Lung (tissue), 12 donors: ENCODE results near the gene PTGIS. TPM values are rescaled to one million over a fixed set of nuclear protein-coding genes. Genes with fewer than 3 reads are reported as not detected.

Experiments used
- ATAC-seq: fragments of 200-7000 bp; cut with Tn5 transposase; one replicate; pipeline ENCODE4 v1.9.1; 2020; ENCODE audit warnings: moderate number of reproducible peaks; ENCODE audit not compliant: insufficient read depth, low FRiP score
- DNase-seq, 3 donors: peaks; one replicate each; pipeline ENCODE4 v3.0.0-alpha.2; 2013 to 2017
- H3K27ac ChIP-seq, 2 donors: one replicate each; pipeline ENCODE4 v1.5.1; 2013; ENCODE audit warnings: mild to moderate bottlenecking in 2 of 2, moderate library complexity in 2 of 2, control low read depth in 1 of 2, inconsistent platforms in 1 of 2, low read depth in 1 of 2, low read length in 1 of 2
- H3K27me3 ChIP-seq, 3 donors: one replicate each; pipeline ENCODE4 v1.5.1; 2013; ENCODE audit warnings: low read length in 2 of 3; ENCODE audit not compliant: control insufficient read depth in 3 of 3, insufficient read depth in 3 of 3
- H3K36me3 ChIP-seq, 4 donors: one replicate each; pipeline ENCODE4 v1.5.1; 2013; ENCODE audit warnings: low read length in 4 of 4, mild to moderate bottlenecking in 1 of 4, moderate library complexity in 1 of 4; ENCODE audit not compliant: control insufficient read depth in 4 of 4, insufficient read depth in 4 of 4
- H3K4me1 ChIP-seq, 5 donors: one replicate each; pipeline ENCODE4 v1.5.1; 2013; ENCODE audit warnings: low read length in 5 of 5, mild to moderate bottlenecking in 2 of 5, moderate library complexity in 1 of 5; ENCODE audit not compliant: control insufficient read depth in 5 of 5, insufficient read depth in 5 of 5
- H3K4me3 ChIP-seq: one replicate; pipeline ENCODE4 v1.5.1; 2013; ENCODE audit warnings: mild to moderate bottlenecking, control low read depth, moderate library complexity
- H3K9ac ChIP-seq, 2 donors: one replicate each; pipeline ENCODE4 v1.5.1; 2013; ENCODE audit warnings: low read length in 2 of 2, control low read depth in 1 of 2; ENCODE audit not compliant: insufficient read depth in 1 of 2
- H3K9me3 ChIP-seq, 4 donors: one replicate each; pipeline ENCODE4 v1.5.1; 2013; ENCODE audit warnings: low read length in 3 of 4, mild to moderate bottlenecking in 1 of 4, moderate library complexity in 1 of 4; ENCODE audit not compliant: control insufficient read depth in 4 of 4, insufficient read depth in 3 of 4
- WGBS, 2 donors: extraction: QIAGEN DNeasy Blood & Tissue Kit; methylation state at CpG; one replicate each; pipeline ENCODE4 v1.1.7; 2013; 5-methylcytosine and 5-hydroxymethylcytosine counted together
- polyA plus RNA-seq, 2 donors: library from polyadenylated mRNA; stranded (reverse); fragments of 200-250 nt; gene quantifications; one replicate each; pipeline ENCODE4 v1.2.1, GENCODE V29; 2013
- total RNA-seq, 2 donors: library from RNA; depleted of rRNA in 1 of 2; stranded (reverse); fragments of >200 nt in 1 of 2; gene quantifications; one replicate each; pipeline ENCODE4 v1.2.1, GENCODE V29; 2014 to 2021
- TF ChIP-seq, protein P1 (sequence below): IDR thresholded peaks from 2 replicates; pipeline ENCODE4 v1.5.1; 2012; ENCODE audit warnings: mild to moderate bottlenecking; ENCODE audit errors: control extremely low read depth, extremely low read depth
- donor health status: control.
- donor health status: control.
- donor health status: Bipolar disorder and iron deficiency.
- donor health status: healthy.
- donor health status: DM: yes; HTN: yes; CAD: no.

The PTGIS gene
- total and polyA plus RNA-seq, 4 donors: 5.3 to 43.8 (median 14.9) TPM

DNA sequence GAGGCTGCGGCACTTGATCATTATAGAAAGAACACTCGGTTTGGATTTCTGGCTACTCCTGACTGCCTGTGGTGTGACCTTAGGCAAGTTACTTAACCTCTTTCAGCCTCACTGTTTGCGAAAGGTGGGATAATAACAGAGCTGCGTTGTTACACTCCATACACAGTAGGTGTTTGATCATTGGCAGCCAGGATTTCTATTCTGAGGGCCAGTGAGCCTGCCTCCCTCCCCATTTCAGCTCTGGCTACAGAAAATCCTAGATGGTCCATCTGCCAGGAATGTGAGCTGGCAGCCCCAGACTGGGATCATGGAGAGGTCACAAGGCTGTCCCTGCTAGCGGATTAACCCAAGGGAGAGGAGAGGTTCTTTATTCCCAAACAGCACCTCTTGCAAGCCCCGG lies 88.2 kb downstream of the PTGIS start:
- Histone ChIP-seq H3K9ac (no peak overlapping the region), H3K4me3 (no peak overlapping the region), H3K9me3 (peaks cover 0 to 5% (median 0%) of the 10 kb centered on the region in 4 donors), H3K36me3 (no peaks in the 10 kb centered on the region), H3K27me3 (peaks cover 0 to 36% (median 6%) of the 10 kb centered on the region in 3 donors), H3K27ac (no peak overlapping the region), H3K4me1 (peaks cover 0 to 6% (median 2%) of the 10 kb centered on the region in 5 donors)
- TF ChIP-seq, protein P1, sequence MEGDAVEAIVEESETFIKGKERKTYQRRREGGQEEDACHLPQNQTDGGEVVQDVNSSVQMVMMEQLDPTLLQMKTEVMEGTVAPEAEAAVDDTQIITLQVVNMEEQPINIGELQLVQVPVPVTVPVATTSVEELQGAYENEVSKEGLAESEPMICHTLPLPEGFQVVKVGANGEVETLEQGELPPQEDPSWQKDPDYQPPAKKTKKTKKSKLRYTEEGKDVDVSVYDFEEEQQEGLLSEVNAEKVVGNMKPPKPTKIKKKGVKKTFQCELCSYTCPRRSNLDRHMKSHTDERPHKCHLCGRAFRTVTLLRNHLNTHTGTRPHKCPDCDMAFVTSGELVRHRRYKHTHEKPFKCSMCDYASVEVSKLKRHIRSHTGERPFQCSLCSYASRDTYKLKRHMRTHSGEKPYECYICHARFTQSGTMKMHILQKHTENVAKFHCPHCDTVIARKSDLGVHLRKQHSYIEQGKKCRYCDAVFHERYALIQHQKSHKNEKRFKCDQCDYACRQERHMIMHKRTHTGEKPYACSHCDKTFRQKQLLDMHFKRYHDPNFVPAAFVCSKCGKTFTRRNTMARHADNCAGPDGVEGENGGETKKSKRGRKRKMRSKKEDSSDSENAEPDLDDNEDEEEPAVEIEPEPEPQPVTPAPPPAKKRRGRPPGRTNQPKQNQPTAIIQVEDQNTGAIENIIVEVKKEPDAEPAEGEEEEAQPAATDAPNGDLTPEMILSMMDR: no peak
- DNase-seq (no peak), ATAC-seq (no peak)
- WGBS, 2 donors: 56 to 60% methylated on average over 6 of the region's 6 CpGs

DNA sequence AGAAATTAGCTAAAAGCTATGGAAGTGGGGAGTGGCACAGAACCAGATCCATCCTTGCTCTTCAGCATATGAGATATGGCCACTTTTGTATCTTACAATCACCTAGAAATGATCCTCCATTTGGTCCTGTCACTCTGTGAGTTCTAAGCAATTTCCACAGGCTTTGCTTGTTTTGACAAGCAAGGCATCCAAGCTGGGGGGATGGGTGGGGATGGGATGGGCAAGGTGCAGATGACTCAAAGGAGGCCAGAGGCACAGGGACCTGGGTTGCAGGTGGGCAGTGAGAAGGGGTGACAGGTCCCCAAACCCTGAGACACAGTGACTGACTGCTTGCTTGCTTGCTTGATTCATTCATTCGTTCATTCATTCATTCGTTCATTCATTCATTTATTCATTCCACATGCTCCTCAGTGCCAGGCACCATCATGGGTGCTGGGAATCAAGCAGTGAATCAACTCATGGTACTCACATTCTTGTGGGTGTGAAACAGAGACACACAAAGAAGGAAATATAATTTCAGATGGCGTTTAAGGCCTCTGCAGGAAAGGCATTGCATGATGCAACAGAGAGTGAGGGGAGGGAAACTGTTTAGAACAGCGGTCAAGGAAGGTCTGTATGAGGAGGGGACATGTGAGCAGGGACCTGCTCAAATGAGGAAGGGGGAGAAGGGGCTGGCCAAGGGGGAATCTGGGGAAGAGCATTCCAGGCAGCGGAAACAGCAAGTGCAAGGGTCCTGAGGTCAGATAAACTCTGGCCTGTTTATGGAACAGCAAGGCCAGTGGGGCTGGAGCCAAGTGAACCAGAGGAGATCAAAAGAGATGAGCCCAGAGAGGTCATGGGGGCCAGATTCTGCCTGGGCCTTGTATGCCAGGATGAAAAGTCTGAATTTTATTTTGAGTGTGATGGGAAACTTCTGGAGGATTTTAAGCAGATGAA lies 88.9 kb downstream of the PTGIS start:
- peaks cover 0 to 30% (median 4%) of the 10 kb centered on the region in 3 donors for H3K27me3 ChIP-seq
- DNase-seq (no peak), ATAC-seq (no peak)
- 68 to 69% methylated on average over 5 of the region's 5 CpGs for WGBS, 2 donors
- no peak overlapping the region for H3K27ac ChIP-seq
- H3K4me1 ChIP-seq: peaks cover 0 to 6% (median 0%) of the 10 kb centered on the region in 5 donors
- peaks cover 0 to 5% (median 0%) of the 10 kb centered on the region in 4 donors for H3K9me3 ChIP-seq
- H3K36me3 ChIP-seq: no peaks in the 10 kb centered on the region
- TF ChIP-seq, protein P1: no peak
- no peak overlapping the region for H3K4me3 ChIP-seq
- no peak overlapping the region for H3K9ac ChIP-seq

DNA sequence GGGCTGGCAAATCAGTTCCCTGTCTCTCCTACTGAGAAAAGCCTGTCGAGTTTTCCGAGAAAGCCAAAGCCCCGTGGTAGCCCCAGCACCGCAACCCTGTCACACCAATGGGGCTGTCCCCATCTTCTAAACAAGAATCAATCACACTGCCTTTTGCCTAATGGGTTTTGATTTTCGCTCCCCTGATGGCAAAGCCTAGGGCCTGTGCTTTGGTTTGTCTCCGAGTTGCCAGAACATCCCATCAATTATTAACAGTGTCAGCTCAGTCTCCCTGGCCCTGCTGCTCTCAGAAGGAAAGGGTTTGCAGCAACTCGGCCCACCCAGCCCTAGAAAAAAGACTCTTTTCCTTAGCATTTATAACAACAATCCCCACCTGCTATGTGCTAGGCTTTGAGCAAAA lies 89.7 kb downstream of the PTGIS start:
- peaks cover 0 to 27% (median 4%) of the 10 kb centered on the region in 3 donors for H3K27me3 ChIP-seq
- peaks cover 0 to 5% (median 0%) of the 10 kb centered on the region in 4 donors for H3K9me3 ChIP-seq
- no peak overlapping the region for H3K27ac ChIP-seq
- peaks cover 0 to 3% (median 0%) of the 10 kb centered on the region in 5 donors for H3K4me1 ChIP-seq
- TF ChIP-seq, protein P1: no peak
- no peaks in the 10 kb centered on the region for H3K36me3 ChIP-seq
- H3K9ac ChIP-seq: no peak overlapping the region
- no peak for DNase-seq
- 35 to 51% methylated on average over 7 of the region's 7 CpGs for WGBS, 2 donors
- H3K4me3 ChIP-seq: no peak overlapping the region
- no peak for ATAC-seq
